GM12892 (cell line): Measurements from ENCODE around the gene TEX51.

ENCODE experiments used
- POLR2A ChIP-seq: IDR thresholded peaks from 2 replicates; pipeline ENCODE4 v1.6.1; 2011; ENCODE audit warnings: low read depth, low read length, control low read depth
- POLR2AphosphoS5 ChIP-seq: IDR thresholded peaks from 2 replicates; pipeline ENCODE4 v1.6.1; 2011; ENCODE audit warnings: low read depth, low read length, control low read depth
- TAF1 ChIP-seq: IDR thresholded peaks from 2 replicates; pipeline ENCODE4 v1.6.1; 2011; ENCODE audit warnings: low read depth, mild to moderate bottlenecking, control low read depth, low read length, borderline replicate concordance

DNA sequence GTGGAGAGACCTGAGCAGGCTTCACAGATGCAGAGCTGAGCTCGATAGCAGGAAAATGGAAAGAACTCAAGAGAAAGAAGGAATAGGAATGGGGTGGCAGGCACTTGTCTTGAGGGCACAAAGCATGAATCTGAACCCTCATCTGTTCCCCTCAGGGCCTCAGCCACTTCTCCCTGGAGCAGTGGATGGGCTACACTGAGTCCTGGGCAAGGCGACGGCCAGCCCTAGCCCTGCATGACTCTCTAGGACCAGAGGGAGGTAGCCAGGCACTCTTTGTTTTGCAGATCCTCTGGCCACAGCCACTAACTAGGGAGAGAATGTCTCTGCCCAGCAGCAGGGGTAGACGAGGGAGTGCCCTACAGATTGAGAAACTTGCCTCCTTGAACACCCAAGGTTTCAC lies 3.4 kb upstream of the TEX51 start:
- TF ChIP-seq POLR2A (no peak), POLR2AphosphoS5 (no peak), TAF1 (no peak)
